Upper lobe of left lung (tissue), 4 donors: ENCODE data around the gene CFAP74.

Experiments
- CTCF ChIP-seq, 6 experiments: fragments of 450-650 bp in 4 of 6; fragments of 200-600 bp in 2 of 6; sonication (generic) in 2 of 6; IDR thresholded peaks; one replicate each; pipeline ENCODE4 v1.5.1; 2016 to 2019; ENCODE audit warnings: antibody characterized with exemption in 6 of 6
- EP300 ChIP-seq, 4 donors: sonication (generic); formaldehyde crosslinking; IDR thresholded peaks; one replicate each; pipeline ENCODE4 v1.5.1; 2017; ENCODE audit warnings: antibody characterized with exemption in 4 of 4, control low read depth in 2 of 4
- POLR2A ChIP-seq, 4 donors: fragments of 450-650 bp; IDR thresholded peaks; one replicate each; pipeline ENCODE4 v1.5.1; 2016 to 2017; ENCODE audit warnings: antibody characterized with exemption in 4 of 4, mild to moderate bottlenecking in 2 of 4
- POLR2AphosphoS5 ChIP-seq, 2 donors: sonication (generic); formaldehyde crosslinking; IDR thresholded peaks; one replicate each; pipeline ENCODE4 v1.5.1; 2017; ENCODE audit warnings: antibody characterized with exemption in 2 of 2

DNA sequence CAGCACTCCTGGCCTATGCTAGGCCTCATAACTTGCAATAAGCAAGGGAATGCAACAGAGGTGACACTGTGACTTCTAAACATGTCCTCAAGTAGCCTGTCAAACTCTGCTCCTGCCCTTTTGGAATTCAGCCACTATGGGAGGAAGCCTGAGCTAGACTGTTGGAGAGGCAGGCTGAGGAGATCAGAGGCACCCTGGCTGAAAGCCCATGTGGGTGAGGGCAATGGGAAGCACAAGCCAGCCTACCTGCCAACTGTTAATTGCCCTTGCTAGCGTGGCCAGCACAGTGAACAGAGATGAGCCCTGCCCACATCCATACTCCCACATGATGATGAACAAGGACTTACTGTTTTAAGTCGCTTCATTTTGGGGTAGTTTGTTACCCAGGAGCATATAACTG lies 130.4 kb downstream of the CFAP74 start:
- TF ChIP-seq CTCF (IDR thresholded peaks at IDR 0.05) (no peak), EP300 (IDR thresholded peaks at IDR 0.05) (no peak), POLR2A (IDR thresholded peaks at IDR 0.05) (no peak), POLR2AphosphoS5 (IDR thresholded peaks at IDR 0.05) (no peak)
